PC-9 (cell line): ENCODE results near the gene KLRG1. TPM values are rescaled to one million over a fixed set of nuclear protein-coding genes. Genes with fewer than 3 reads are reported as not detected.
A peak's percentile ranks its signal among the peaks of the same experiment; 100 is the strongest.

Experiments used
- BruUV-seq: library from RNA; stranded (reverse); fragments of 400-500 nt; replicated peaks from 2 replicates; lab custom pipeline; 2021; lab: Mats Ljungman, UMichigan
- CTCF ChIA-PET: fragments of 300-600 bp; sonication (Branson Sonifier 250); formaldehyde crosslinking; loops from one replicate; lab custom pipeline; 2022; ENCODE audit warnings: antibody characterized with exemption; lab: Charles Lee
- POLR2A ChIA-PET: fragments of 300-600 bp; sonication (Branson Sonifier 250); formaldehyde crosslinking; loops from one replicate; lab custom pipeline; 2022; ENCODE audit warnings: antibody characterized with exemption; ENCODE audit not compliant: unreplicated experiment; lab: Charles Lee
- DNase-seq, 2 experiments: peaks; one replicate each; pipeline versions ENCODE4 v3.0.0 to v3.0.0-alpha.2; 2015 to 2022; ENCODE audit warnings: mixed read lengths in 1 of 2
- H2AFZ ChIP-seq: fragments of 200-600 bp; sonication (generic); 2 replicates; pipeline ENCODE4 v1.8.1; 2017; ENCODE audit warnings: antibody characterized with exemption
- H3F3A ChIP-seq: fragments of 200-600 bp; sonication (generic); 2 replicates; pipeline ENCODE4 v1.8.1; 2017; ENCODE audit warnings: antibody characterized with exemption, mild to moderate bottlenecking, low read depth; ENCODE audit not compliant: insufficient read depth
- H3K27ac ChIP-seq: fragments of 200-600 bp; sonication (generic); 2 replicates; pipeline ENCODE4 v1.6.1; 2016; ENCODE audit warnings: mixed run types
- H3K27me3 ChIP-seq: fragments of 200-600 bp; sonication (generic); 2 replicates; pipeline ENCODE4 v1.6.1; 2016; ENCODE audit warnings: low read depth, mixed run types; ENCODE audit not compliant: insufficient read depth
- H3K36me3 ChIP-seq: fragments of 200-600 bp; sonication (generic); 2 replicates; pipeline ENCODE4 v1.6.1; 2016; ENCODE audit warnings: low read depth, mixed run types
- H3K4me1 ChIP-seq: fragments of 200-600 bp; sonication (generic); replicated peaks from 2 replicates; pipeline ENCODE4 v1.6.1; 2016; ENCODE audit warnings: mixed run types; ENCODE audit not compliant: insufficient read depth
- H3K4me2 ChIP-seq: fragments of 200-600 bp; sonication (generic); 2 replicates; pipeline ENCODE4 v1.6.1; 2017; ENCODE audit warnings: mixed run types
- H3K4me3 ChIP-seq: fragments of 200-600 bp; sonication (generic); 2 replicates; pipeline ENCODE4 v1.6.1; 2016; ENCODE audit warnings: mixed run types
- H3K79me2 ChIP-seq: fragments of 200-600 bp; sonication (generic); 2 replicates; pipeline ENCODE4 v1.6.1; 2017; ENCODE audit warnings: low read depth, mixed run types
- H3K9me2 ChIP-seq: fragments of 200-600 bp; sonication (generic); 2 replicates; pipeline ENCODE4 v1.8.1; 2017; ENCODE audit warnings: mild to moderate bottlenecking; ENCODE audit not compliant: insufficient read depth
- H3K9me3 ChIP-seq: fragments of 200-600 bp; sonication (generic); 2 replicates; pipeline ENCODE4 v1.8.1; 2016; ENCODE audit warnings: low read depth; ENCODE audit not compliant: insufficient read depth
- H4K20me1 ChIP-seq: fragments of 200-600 bp; sonication (generic); 2 replicates; pipeline ENCODE4 v1.8.1; 2017; ENCODE audit not compliant: insufficient read depth
- CTCF ChIP-seq: fragments of 200-600 bp; sonication (generic); conservative IDR thresholded peaks from 2 replicates; pipeline ENCODE4 v1.6.1; 2017; ENCODE audit warnings: mixed run types, antibody characterized with exemption, mild to moderate bottlenecking, moderate library complexity
- EZH2 ChIP-seq: fragments of 200-600 bp; sonication (generic); IDR thresholded peaks from 2 replicates; pipeline ENCODE4 v1.8.0; 2017; ENCODE audit warnings: antibody characterized with exemption, low read depth
- intact Hi-C: fragments of 100-400 bp; cut with micrococcal nuclease; formaldehyde crosslinking; loops from one replicate; pipeline ENCODE4 v1.10.0; 2022; ENCODE audit not compliant: unreplicated experiment
- total RNA-seq: library from RNA; stranded (reverse); gene quantifications from 2 replicates; pipeline ENCODE4 v1.2.3, GENCODE V29; 2021

KLRG1 gene
- total RNA-seq, 1 experiment from 2014 or later: 0.90 TPM

DNA sequence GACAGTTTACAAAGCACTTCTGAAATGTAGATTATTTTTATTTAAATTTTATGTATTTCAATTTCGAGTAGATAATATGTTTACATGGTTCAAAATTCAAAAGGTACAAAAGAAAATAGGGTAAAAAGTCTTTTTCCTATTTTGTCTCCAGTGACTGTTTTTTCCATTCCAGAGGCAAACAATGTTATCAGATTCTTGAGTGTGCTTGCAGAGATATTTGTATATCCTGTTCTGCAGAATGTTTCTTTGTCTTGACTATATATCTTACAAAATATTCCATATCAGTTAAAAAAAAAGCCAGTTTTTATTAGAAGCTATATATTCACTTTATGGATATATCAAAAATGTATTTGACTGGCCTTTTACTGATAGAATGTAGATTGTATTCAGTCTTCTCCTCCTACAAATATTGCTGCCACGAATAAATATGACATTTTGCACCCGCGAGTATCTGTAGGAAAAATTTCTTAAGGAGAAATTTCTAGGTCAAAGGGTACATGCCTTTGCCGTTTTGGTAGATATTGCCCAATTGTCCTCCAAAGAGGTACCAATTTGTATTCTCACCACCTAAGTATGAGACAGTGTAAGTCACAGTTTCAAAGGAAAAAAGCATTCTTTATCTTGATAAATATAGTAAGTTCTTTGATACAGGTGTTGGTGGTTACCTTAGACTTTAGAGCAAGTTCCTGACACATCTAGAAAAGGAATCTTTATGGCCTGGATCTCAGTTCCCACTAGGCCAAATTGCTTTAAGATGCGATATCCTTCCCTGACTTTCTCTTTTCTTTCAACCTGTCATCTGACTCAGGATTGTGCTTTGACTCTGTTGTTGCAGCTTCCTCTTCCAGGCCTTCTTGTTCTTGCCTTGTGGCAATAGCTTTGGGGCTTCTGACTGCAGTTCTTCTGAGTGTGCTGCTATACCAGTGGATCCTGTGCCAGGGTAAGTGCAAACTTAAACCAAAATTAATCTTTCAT is 2.3 kb downstream of the KLRG1 start:
- ChIA-PET CTCF (interaction anchor here (0.5 kb wide), 1 partner anchor 289 kb away, joined by 3 read pairs; no protein-coding TSS in a partner anchor), POLR2A (interaction anchor here (0.5 to 0.6 kb wide), 2 partner anchors 42 kb away, joined by 6 to 11 read pairs; no protein-coding TSS in a partner anchor)
- H2AFZ ChIP-seq: no peak overlapping the region
- H3K79me2 ChIP-seq: no peaks in the 10 kb centered on the region
- H3K4me2 ChIP-seq: 0 out of 2 replicates have a peak overlapping the region, but pooled peaks have one; percentile 0
- no peak for DNase-seq
- H3K9me2 ChIP-seq: no peaks in the 10 kb centered on the region
- H3K36me3 ChIP-seq: no peaks in the 10 kb centered on the region
- no TSS peak for BruUV-seq
- no peaks in the 10 kb centered on the region for H4K20me1 ChIP-seq
- intact Hi-C loops: no loop called here
- no peaks in the 10 kb centered on the region for H3K27me3 ChIP-seq
- no peaks in the 10 kb centered on the region for H3K9me3 ChIP-seq
- H3F3A ChIP-seq: no peaks in the 10 kb centered on the region
- no peak overlapping the region for H3K4me3 ChIP-seq
- 0 out of 2 replicates have a peak, but pooled peaks cover 3% of the 10 kb centered on the region for H3K4me1 ChIP-seq
- TF ChIP-seq CTCF (no peak), EZH2 (no peak)
- H3K27ac ChIP-seq: no peak overlapping the region

GRCh38 chr12:8993827-8994226 is 4.5 kb downstream of the KLRG1 start:
- H3K79me2 ChIP-seq: no peaks in the 10 kb centered on the region
- H3K9me2 ChIP-seq: no peaks in the 10 kb centered on the region
- 0 out of 2 replicates have a peak, but pooled peaks cover 3% of the 10 kb centered on the region for H3K4me1 ChIP-seq
- BruUV-seq: no TSS peak
- no peak overlapping the region for H2AFZ ChIP-seq
- ChIA-PET CTCF (no interaction called here), POLR2A (no interaction called here)
- no peaks in the 10 kb centered on the region for H3K27me3 ChIP-seq
- H3K9me3 ChIP-seq: no peaks in the 10 kb centered on the region
- no peak overlapping the region for H3K4me2 ChIP-seq
- H3K4me3 ChIP-seq: no peak overlapping the region
- no peak for DNase-seq
- H3F3A ChIP-seq: no peaks in the 10 kb centered on the region
- H4K20me1 ChIP-seq: no peaks in the 10 kb centered on the region
- no peaks in the 10 kb centered on the region for H3K36me3 ChIP-seq
- intact Hi-C loops: no loop called here
- no peak overlapping the region for H3K27ac ChIP-seq
- TF ChIP-seq CTCF: no peak
- no peak for TF ChIP-seq EZH2

GRCh38 chr12:8995021-8995775 is 5.9 kb downstream of the KLRG1 start:
- Histone ChIP-seq H4K20me1 (no peaks in the 10 kb centered on the region), H3K36me3 (no peaks in the 10 kb centered on the region), H3K4me3 (no peak overlapping the region), H2AFZ (no peak overlapping the region), H3K79me2 (no peaks in the 10 kb centered on the region), H3K4me2 (no peak overlapping the region), H3K27me3 (no peaks in the 10 kb centered on the region), H3K9me2 (no peaks in the 10 kb centered on the region), H3K9me3 (no peaks in the 10 kb centered on the region), H3K27ac (no peak overlapping the region), H3K4me1 (0 out of 2 replicates have a peak, but pooled peaks cover 3% of the 10 kb centered on the region), H3F3A (no peaks in the 10 kb centered on the region)
- BruUV-seq: no TSS peak
- POLR2A ChIA-PET: no interaction called here
- CTCF ChIA-PET: no interaction called here
- TF ChIP-seq CTCF (no peak), EZH2 (no peak)
- DNase-seq: no peak
- intact Hi-C loops: no loop called here
